ENCODE measurements around the gene CADPS.

DNA sequence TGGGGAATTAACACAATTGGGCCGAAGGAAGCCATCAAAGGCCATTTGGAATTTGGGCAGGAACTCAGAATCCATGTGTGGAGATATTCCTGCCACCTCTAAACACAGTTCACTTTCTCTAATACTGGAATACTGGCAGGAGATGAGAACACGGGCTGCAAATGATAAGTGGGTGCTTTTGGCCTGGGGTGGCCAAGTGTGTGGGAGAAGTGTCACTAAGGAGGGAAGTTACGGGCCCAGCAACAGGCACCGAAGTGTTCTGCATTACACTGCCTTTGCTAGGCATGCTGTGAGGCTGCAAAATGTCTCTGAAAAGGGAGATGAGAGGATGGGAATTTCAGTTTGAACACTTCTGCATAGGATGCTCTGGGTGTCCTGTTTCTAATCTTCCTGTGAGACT lies 412.4 kb downstream of the CADPS start:
- TF ChIP-seq POLR2A (IDR thresholded peaks at IDR 0.05; ENCODE audit: low read length) (no peak), GATA1 (IDR thresholded peaks at IDR 0.05; ENCODE audit: low read depth, low read length) (no peak)
